Progenitor cell of endocrine pancreas (in vitro differentiated cells): ENCODE results near the gene PSMB2. TPM values are rescaled to one million over a fixed set of nuclear protein-coding genes. Genes with fewer than 3 reads are reported as not detected.

ENCODE experiments used
- DNase-seq: peaks from one replicate; pipeline ENCODE4 v3.0.0; 2021; ENCODE audit warnings: low spot score; ENCODE audit not compliant: unreplicated experiment
- H3K27ac Mint-ChIP-seq: 2 replicates; pipeline ENCODE4 v1.8.0; 2021; ENCODE audit warnings: mild to moderate bottlenecking, moderate library complexity, mixed read lengths
- H3K27me3 Mint-ChIP-seq: 2 replicates; pipeline ENCODE4 v1.8.0; 2021; ENCODE audit warnings: mixed read lengths
- H3K36me3 Mint-ChIP-seq: 2 replicates; pipeline ENCODE4 v1.8.0; 2022; ENCODE audit warnings: mixed read lengths; ENCODE audit not compliant: insufficient read depth
- H3K4me1 Mint-ChIP-seq: 2 replicates; pipeline ENCODE4 v1.8.0; 2021; ENCODE audit warnings: low read depth, mixed read lengths
- H3K4me3 Mint-ChIP-seq: 2 replicates; pipeline ENCODE4 v1.8.0; 2021; ENCODE audit warnings: low read depth, mild to moderate bottlenecking, moderate library complexity, mixed read lengths
- H3K9me3 Mint-ChIP-seq: 2 replicates; pipeline ENCODE4 v1.8.0; 2021; ENCODE audit warnings: low read depth, mixed read lengths
- CTCF ChIP-seq: fragments of 200-600 bp; sonication (generic); IDR thresholded peaks from one replicate; pipeline ENCODE4 v1.5.0; 2021; ENCODE audit warnings: antibody characterized with exemption, mild to moderate bottlenecking; ENCODE audit not compliant: unreplicated experiment
- total RNA-seq: library from RNA; stranded (reverse); gene quantifications from 2 replicates; pipeline ENCODE4 v1.2.1, GENCODE V29; 2021

Gene PSMB2
- total RNA-seq, 1 donor from 2014 or later = 70.4 TPM

DNA sequence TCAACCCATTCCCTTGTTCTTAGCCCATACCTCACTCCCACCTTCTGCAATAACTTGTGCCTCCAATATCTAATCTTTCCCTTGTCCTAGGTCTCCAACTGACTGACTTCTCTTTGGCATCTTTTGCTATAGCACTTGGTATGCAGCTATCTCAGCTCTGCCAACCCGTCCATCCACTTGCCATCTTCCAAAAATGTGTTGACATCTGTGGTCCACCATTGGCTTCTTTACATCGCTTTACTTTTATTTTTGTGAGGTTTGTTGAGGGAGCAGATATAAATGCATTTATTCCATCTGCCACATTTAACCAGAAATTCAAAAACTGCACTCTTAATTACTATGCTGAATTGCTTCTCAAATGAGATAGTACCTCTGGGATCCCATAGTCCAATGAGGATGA is 24.9 kb upstream of the PSMB2 start:
- no peak overlapping the region for H3K27ac Mint-ChIP-seq
- no peaks in the 10 kb centered on the region for H3K9me3 Mint-ChIP-seq
- no peak for DNase-seq
- H3K4me1 Mint-ChIP-seq = no peaks in the 10 kb centered on the region
- H3K36me3 Mint-ChIP-seq = no peaks in the 10 kb centered on the region
- H3K27me3 Mint-ChIP-seq = peaks cover 29% of the 10 kb centered on the region
- H3K4me3 Mint-ChIP-seq = no peak overlapping the region
- no peak for TF ChIP-seq CTCF

DNA sequence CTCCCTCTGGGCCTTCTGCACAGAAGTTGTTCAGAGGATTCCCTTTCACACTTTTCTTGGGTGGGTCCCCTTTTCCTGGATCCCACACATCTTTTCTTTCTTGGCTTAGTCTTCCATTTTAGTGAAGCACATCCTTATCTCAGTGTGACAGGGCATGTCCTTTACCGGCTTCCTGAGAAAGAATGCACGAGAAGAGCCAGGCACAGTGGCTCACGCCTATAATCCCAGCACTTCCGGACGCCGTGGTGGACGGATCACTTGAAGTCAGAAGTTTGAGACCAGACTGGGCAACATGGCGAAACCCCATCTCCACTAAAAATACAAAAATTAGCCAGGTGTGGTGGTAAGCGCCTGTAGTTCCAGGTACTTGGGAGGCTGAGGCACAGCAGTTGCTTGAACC is 22.1 kb upstream of the PSMB2 start:
- no peaks in the 10 kb centered on the region for H3K36me3 Mint-ChIP-seq
- peaks cover 24% of the 10 kb centered on the region for H3K27me3 Mint-ChIP-seq
- no peak for TF ChIP-seq CTCF
- H3K4me1 Mint-ChIP-seq = peaks cover 9% of the 10 kb centered on the region
- DNase-seq = no peak
- H3K9me3 Mint-ChIP-seq = peaks cover 3% of the 10 kb centered on the region
- H3K27ac Mint-ChIP-seq = no peak overlapping the region
- no peak overlapping the region for H3K4me3 Mint-ChIP-seq

- DNase-seq = no peak
- no peak for TF ChIP-seq CTCF
- Mint-ChIP-seq H3K4me1 (peaks cover 12% of the 10 kb centered on the region), H3K27ac (peak overlapping the region; percentile 25), H3K27me3 (peaks cover 14% of the 10 kb centered on the region), H3K4me3 (no peak overlapping the region), H3K36me3 (no peaks in the 10 kb centered on the region), H3K9me3 (peaks cover 3% of the 10 kb centered on the region)
Observed at GRCh38 chr1:35661474-35661795, 20.1 kb upstream of the PSMB2 start.

DNA sequence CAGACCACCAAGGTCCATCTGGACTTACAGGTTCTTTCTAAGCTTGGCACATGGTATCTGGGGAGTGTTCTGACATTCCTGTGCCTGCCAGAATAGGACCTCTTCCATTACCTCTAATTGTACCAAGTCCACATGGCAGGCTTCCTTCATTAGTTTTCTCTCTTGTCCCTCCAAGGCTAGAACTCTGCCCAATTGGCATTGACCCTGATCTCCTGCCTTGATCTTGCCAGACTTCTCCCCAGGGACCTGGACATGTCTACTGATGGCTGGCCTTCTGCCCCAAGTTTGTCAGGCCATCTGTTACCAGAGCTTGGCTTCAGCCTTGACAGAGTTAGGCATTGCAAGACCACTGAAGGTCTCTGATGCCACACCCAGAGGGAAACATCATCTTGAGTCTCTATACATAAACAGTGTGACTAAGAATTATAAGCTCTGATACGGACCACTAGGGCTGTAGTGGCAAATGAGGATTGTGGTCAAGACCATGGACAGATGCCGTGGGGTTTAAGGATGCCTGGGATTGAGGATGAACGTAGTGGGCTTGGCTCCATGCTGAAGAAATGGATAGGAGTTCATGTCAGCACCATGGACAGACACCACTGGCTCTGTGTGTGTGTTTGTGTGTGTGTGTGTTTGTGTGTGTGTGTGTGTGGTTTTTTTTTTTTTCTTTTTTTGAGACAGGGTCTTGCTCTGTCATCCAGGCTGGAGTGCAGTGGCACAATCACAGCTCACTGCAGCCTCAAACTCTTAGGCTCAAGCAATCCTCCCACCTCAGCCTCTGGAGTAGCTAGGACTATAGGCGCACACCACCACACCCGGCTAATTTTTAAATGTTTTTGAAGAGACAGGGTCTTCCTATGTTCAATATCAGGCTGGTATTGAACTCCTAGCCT is 19.5 kb upstream of the PSMB2 start:
- no peak overlapping the region for H3K27ac Mint-ChIP-seq
- DNase-seq = peak; percentile 44
- no peak overlapping the region for H3K4me3 Mint-ChIP-seq
- H3K36me3 Mint-ChIP-seq = no peaks in the 10 kb centered on the region
- peaks cover 15% of the 10 kb centered on the region for H3K27me3 Mint-ChIP-seq
- no peak for TF ChIP-seq CTCF
- H3K9me3 Mint-ChIP-seq = peaks cover 3% of the 10 kb centered on the region
- peaks cover 12% of the 10 kb centered on the region for H3K4me1 Mint-ChIP-seq

- H3K4me1 Mint-ChIP-seq = peaks cover 14% of the 10 kb centered on the region
Observed at GRCh38 chr1:35659589-35659988, 18.3 kb upstream of the PSMB2 start.

More at GRCh38 chr1:35659589-35659988, 18.3 kb upstream of the PSMB2 start:
- Mint-ChIP-seq H3K27me3 (peaks cover 26% of the 10 kb centered on the region), H3K4me3 (no peak overlapping the region), H3K36me3 (no peaks in the 10 kb centered on the region), H3K9me3 (peaks cover 3% of the 10 kb centered on the region), H3K27ac (peak overlapping the region; percentile 42)
- no peak for DNase-seq
- no peak for TF ChIP-seq CTCF
